Ishikawa (cell line): ENCODE results near the gene TMEM150C.

Experiments used
- CEBPB ChIP-seq: IDR thresholded peaks from 2 replicates; pipeline ENCODE4 v1.6.1; 2012
- CREB1 ChIP-seq: IDR thresholded peaks from 2 replicates; pipeline ENCODE4 v1.6.1; 2012; ENCODE audit warnings: low read depth
- EGR1 ChIP-seq: IDR thresholded peaks from 2 replicates; pipeline ENCODE4 v1.6.1; 2012
- EP300 ChIP-seq: IDR thresholded peaks from 2 replicates; pipeline ENCODE4 v1.6.1; 2012; ENCODE audit warnings: borderline replicate concordance
- TF ChIP-seq, protein P1 (sequence below): IDR thresholded peaks from 2 replicates; pipeline ENCODE4 v1.6.1; 2012; ENCODE audit warnings: low read depth, mild to moderate bottlenecking

GRCh38 chr4:82462415-82462831 is 99.4 kb downstream of the TMEM150C start:
- TF ChIP-seq CEBPB: no peak
- TF ChIP-seq, protein P1, sequence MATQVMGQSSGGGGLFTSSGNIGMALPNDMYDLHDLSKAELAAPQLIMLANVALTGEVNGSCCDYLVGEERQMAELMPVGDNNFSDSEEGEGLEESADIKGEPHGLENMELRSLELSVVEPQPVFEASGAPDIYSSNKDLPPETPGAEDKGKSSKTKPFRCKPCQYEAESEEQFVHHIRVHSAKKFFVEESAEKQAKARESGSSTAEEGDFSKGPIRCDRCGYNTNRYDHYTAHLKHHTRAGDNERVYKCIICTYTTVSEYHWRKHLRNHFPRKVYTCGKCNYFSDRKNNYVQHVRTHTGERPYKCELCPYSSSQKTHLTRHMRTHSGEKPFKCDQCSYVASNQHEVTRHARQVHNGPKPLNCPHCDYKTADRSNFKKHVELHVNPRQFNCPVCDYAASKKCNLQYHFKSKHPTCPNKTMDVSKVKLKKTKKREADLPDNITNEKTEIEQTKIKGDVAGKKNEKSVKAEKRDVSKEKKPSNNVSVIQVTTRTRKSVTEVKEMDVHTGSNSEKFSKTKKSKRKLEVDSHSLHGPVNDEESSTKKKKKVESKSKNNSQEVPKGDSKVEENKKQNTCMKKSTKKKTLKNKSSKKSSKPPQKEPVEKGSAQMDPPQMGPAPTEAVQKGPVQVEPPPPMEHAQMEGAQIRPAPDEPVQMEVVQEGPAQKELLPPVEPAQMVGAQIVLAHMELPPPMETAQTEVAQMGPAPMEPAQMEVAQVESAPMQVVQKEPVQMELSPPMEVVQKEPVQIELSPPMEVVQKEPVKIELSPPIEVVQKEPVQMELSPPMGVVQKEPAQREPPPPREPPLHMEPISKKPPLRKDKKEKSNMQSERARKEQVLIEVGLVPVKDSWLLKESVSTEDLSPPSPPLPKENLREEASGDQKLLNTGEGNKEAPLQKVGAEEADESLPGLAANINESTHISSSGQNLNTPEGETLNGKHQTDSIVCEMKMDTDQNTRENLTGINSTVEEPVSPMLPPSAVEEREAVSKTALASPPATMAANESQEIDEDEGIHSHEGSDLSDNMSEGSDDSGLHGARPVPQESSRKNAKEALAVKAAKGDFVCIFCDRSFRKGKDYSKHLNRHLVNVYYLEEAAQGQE: no peak
- TF ChIP-seq EP300: no peak
- TF ChIP-seq EGR1: no peak
- TF ChIP-seq CREB1: no peak
